NCI-H82 treated with DMSO at 0.1 percent for 48 hours (cell line): ENCODE measurements around the gene LGALS7B.
"Not testable (repeated sequence)": the region's sequence is repeated elsewhere in the genome, so short reads cannot be mapped to it uniquely, and the experiment has no call there.

ENCODE experiments used
- DNase-seq: peaks from one replicate; lab custom pipeline; 2025; ENCODE audit not compliant: unreplicated experiment; lab: John Stamatoyannopoulos, UW

LGALS7B gene

GRCh38 chr19:38816131-38816750 is 27.2 kb downstream of the LGALS7B start:
- no peak for DNase-seq

GRCh38 chr19:38817081-38817480 is 28.1 kb downstream of the LGALS7B start:
- DNase-seq: no peak

GRCh38 chr19:38819231-38819920 is 30.4 kb downstream of the LGALS7B start:
- DNase-seq: peak; percentile 43

DNA sequence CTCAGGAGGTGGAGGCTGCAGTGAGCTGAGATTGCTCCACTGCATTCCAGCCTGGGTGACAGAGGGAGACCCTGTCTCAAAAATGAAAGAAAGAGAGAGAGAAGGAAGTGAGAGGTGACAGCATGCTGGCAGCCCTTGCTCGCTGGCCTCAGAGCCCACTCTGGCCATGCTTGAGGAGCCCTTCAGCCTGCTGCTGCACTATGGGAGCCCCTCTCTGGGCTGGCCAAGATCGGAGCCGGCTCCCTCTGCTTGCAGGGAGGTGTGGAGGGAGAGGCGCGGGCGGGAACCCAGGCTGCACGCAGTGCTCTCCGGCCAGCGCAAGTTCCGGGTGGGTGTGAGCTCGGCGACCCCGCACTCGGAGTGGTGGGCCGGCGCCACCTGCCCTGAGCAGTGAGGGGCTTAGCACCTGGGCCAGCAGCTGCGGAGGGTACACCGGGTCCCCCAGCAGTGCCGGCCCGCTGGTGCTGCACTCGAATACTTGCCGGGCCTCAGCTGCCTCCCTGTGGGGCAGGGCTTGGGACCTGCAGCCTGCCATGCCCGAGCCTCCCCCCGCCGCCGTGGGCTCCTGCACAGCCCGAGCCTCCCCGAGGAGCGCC is 32.3 kb downstream of the LGALS7B start:
- not testable (repeated sequence) for DNase-seq

GRCh38 chr19:38825936-38826335 is 36.9 kb downstream of the LGALS7B start:
- not testable (repeated sequence) for DNase-seq

DNA sequence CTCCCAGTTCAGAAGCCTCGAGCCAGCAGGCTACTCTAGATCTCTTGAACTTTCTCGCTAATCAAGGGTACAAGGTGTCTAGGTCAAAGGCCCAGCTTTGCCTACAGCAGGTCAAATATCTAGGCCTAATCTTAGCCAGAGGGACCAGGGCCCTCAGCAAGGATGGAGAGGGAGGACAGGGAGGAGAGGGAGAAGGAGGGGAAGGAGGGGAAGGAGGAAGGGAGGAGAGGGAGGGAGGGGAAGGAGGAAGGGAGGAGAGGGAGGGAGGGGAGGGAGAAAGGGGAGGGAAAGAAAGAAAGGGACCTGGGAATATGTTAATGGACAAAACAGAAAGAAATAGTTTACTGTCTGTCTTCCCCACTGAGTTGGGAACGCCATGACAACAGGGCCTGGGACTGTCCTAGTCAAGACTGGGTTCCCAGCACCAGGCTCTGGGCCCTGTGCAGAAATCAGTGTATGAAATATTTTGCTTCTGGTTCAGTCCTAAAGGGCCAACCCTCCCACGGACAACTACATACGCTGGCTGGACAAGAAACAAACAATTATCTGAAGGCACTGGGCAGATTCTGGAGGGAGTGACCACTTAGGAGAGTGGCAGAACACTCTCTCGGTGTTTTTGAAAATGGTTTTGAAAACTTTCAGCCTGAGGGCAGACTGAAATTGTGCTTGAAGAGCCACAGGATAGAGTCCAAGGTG is 38.0 kb downstream of the LGALS7B start:
- no peak for DNase-seq

- DNase-seq: not testable (repeated sequence)
These were observed 40.2 kb downstream of the LGALS7B start for GRCh38 chr19:38829203-38829602.

DNA sequence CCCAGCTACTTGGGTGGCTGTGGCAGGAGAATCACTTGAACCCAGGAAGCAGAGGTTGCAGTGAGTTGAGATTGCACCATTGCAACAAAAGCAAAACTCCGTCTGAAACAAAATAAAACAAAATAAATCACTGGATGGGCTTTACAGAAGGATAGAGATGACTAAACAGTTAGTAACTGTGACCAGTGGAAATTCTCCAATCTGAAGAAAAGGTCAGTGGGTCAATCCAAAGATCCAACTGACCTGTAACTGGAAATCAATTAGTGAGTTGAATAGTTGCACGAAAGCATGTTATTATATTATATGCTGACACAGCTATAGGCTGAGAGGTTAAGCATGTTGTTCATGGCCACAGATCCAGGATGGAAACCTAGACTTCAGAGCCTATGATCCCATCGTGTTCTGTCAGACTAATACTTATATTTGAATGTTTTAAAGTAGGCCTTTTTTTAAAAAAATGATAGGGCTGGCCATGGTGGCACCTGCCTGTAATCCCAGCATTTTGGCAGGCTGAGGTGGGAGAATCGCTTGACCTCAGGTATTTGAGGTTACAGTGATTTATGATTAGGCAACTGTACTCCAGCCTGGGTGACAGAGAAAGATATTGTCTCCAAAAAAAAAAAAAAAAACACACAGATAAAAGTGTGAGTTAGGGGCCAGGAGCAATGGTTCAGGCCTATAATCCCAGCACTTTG is 41.2 kb downstream of the LGALS7B start:
- no peak for DNase-seq

- no peak for DNase-seq
These were observed 42.2 kb downstream of the LGALS7B start for GRCh38 chr19:38831142-38831605.

- DNase-seq: no peak
These were observed 44.1 kb downstream of the LGALS7B start for GRCh38 chr19:38833092-38833425.

GRCh38 chr19:38834104-38834490 is 45.1 kb downstream of the LGALS7B start:
- no peak for DNase-seq

DNA sequence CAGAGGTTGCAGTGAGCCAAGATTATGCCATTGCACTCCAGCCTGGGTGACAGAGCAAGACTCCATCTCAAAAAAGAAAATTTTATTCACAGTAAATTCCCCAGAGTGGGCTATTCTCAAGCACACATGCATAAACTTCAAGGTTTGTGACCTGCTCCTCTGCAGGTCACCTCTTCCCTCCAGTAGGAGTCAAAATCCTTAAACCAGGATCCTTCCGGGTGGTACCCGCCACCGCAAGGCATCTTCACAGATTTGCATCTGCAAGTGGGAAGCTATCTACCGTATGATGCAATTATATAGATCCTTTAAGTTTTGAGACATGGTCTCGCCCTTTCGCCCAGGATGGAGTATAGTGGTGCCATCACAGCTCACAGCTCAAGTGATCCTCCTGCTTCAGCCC is 45.6 kb downstream of the LGALS7B start:
- DNase-seq: no peak

DNA sequence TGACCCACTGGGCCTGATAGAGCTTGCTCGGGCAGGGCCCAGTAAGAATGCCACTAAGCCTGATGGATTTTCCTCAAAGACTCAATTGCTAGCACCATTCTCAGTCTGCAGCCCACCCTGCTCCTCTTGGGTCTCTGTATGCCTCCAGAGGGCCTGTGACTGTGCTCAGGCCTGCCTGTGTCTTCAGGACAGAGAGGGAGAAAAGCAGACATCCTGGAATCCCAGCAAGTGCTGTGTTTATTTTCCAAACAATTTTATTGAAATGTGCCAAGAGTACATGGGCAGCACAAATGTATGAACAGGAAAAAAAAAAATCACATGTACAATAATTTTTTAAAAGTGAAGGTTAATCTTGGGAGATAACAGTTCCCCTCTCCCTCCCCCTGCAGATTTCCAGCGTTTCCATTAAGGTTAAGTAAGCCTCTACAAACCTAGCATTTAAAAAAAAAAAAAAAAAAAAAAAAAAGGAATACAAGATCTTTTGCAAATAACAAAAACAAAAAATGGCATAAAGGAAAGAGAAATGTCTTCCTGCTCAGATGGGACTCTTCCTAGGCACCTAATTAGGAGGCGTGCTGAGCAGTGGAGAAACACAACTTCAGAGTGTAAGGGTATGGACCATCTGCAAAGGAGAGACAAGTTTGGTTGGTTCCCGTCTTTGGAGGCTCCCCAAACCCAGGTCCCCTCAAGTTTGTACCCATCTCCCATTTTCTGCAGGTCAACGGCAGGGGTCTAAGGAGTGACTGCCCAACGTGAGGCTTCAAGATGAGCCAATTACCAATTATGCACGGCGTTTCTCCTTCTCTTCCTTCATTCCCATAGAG is 47.4 kb downstream of the LGALS7B start:
- DNase-seq: no peak

GRCh38 chr19:38836983-38837626 is 48.1 kb downstream of the LGALS7B start:
- DNase-seq: no peak

GRCh38 chr19:38837656-38838121 is 48.7 kb downstream of the LGALS7B start:
- no peak for DNase-seq

DNA sequence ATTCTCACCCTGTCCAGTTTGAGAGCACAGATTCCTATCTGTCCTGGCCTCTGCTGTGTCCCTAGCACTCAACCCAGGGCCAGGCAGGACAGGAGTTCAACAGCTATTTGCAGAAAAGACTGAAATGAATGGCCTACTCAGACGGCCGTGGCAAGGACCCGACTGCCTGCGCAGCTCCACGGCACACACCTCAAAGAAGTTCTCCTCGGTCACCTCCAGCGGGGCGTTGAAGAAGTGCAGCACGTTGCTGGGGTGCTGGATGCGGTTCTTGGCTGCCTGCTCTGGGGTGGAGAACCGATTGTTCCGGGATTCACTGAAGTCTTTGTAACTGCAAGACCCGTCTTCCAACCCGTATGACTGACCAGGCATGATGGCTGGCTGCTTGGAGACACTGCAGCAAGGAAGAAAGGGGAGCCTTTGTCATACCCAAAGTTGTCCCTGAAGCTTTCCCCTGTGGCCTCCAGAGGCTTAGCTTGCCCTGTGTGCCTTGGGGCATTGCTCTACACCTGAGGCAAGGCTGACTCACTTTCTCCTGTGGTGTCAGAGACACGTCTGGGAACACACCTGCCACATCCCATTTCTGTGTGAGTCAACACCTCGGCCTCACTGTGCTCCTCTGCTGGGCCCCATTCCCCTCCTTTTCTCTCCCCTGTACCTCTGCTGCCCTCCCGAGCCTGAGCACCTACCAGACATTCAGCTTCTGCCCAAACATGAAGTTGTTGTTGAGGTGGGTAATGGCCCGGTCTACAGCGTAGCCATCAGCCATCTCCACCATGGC is 49.4 kb downstream of the LGALS7B start:
- DNase-seq: no peak

DNA sequence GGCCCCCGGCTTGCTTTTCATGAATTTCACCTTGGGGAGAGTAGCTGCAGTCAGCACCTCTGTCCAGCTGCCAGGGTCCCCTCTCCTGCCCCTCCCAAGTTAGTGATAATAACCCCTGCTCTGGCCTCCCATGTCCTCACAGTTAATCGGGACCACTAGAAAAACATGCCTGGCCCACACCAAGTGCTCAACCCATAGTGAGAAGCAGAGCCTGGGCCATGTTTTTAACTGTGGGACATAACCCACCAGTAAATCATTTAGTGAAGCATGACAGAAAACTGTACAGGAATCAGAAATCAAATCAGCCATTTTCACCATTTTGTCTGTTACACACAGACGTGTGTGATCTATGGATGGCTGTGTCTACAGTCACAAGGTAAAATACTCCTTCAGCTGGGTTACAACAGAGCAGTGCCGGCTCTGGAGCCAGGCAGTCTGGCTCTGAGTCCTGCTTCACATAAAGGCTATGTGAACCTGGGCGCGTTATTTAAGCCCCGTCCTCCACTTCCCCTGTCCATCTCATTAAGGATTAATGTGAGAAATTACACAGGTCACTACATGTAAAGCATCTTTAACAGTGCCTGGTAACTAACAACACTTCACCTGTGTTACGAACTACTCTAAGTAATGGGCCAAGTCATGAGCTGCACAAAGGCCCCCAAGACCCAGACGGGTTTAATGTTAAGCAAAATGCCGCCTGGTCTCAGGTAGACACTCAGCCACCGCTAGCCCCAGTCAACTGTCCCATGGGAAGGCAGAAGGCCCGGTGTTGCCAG is 50.2 kb downstream of the LGALS7B start:
- no peak for DNase-seq
